B cell (primary cell): Measurements from ENCODE around the gene MIF. TPM values are rescaled to one million over a fixed set of nuclear protein-coding genes. Genes with fewer than 3 reads are reported as not detected.

Experiments
- ATAC-seq: fragments of 200-7000 bp; cut with Tn5 transposase; one replicate; pipeline ENCODE4 v1.10.0; 2021; ENCODE audit warnings: low read depth, mild to moderate bottlenecking, moderate number of reproducible peaks, moderate library complexity
- CTCF ChIA-PET: fragments of 350-600 bp; sonication (Branson Sonifier 250); formaldehyde crosslinking; loops from one replicate; lab custom pipeline; 2021; ENCODE audit warnings: antibody characterized with exemption, inconsistent platforms; lab: Charles Lee
- POLR2A ChIA-PET: fragments of 350-600 bp; sonication (Branson Sonifier 250); formaldehyde crosslinking; loops from one replicate; lab custom pipeline; 2021; ENCODE audit warnings: antibody characterized with exemption; lab: Charles Lee
- DNase-seq: peaks from one replicate; pipeline ENCODE4 v3.0.0; 2013
- H2AFZ ChIP-seq: 2 replicates; pipeline ENCODE4 v1.6.1; 2012; ENCODE audit warnings: mild to moderate bottlenecking, low read depth, low read length; ENCODE audit not compliant: insufficient read depth, poor library complexity, severe bottlenecking
- H3K27ac ChIP-seq, 2 donors: 1 replicate in 1 of 2; 2 replicates in 1 of 2; pipeline ENCODE4 v1.5.1; 2012 to 2013; ENCODE audit warnings: low read length in 2 of 2, mild to moderate bottlenecking in 2 of 2, moderate library complexity in 1 of 2
- H3K27me3 ChIP-seq, 4 experiments: fragments of 200-600 bp in 1 of 4; sonication (generic) in 1 of 4; replicated peaks in 1 of 4; 1 replicate in 2 of 4; 2 replicates in 2 of 4; pipeline versions ENCODE4 v1.6.1 to v1.7.0; 2013 to 2016; ENCODE audit warnings: low read length in 3 of 4, mild to moderate bottlenecking in 2 of 4, mixed read lengths in 1 of 4, moderate library complexity in 1 of 4; ENCODE audit not compliant: insufficient read depth in 4 of 4, control insufficient read depth in 3 of 4; ENCODE audit errors: control extremely low read depth in 1 of 4
- H3K36me3 ChIP-seq, 2 experiments: replicated peaks in 1 of 2; 1 replicate in 1 of 2; 2 replicates in 1 of 2; pipeline versions ENCODE4 v1.6.1 to v1.7.1; 2013; ENCODE audit warnings: low read length in 1 of 2; ENCODE audit not compliant: insufficient read depth in 2 of 2, control insufficient read depth in 1 of 2; ENCODE audit errors: control extremely low read depth in 1 of 2, extremely low read depth in 1 of 2
- H3K4me1 ChIP-seq, 2 donors: fragments of 200-600 bp in 1 of 2; sonication (generic) in 1 of 2; 1 replicate in 1 of 2; 2 replicates in 1 of 2; pipeline versions ENCODE4 v1.5.1 to v1.6.1; 2013 to 2017; ENCODE audit warnings: low read length in 2 of 2; ENCODE audit not compliant: control insufficient read depth in 2 of 2, insufficient read depth in 2 of 2
- H3K4me2 ChIP-seq: replicated peaks from 2 replicates; pipeline ENCODE3; 2012; ENCODE audit warnings: mild to moderate bottlenecking, low read depth, low read length; ENCODE audit not compliant: poor library complexity, severe bottlenecking
- H3K4me3 ChIP-seq, 5 experiments: fragments of 200-600 bp in 1 of 5; sonication (generic) in 1 of 5; 1 replicate in 3 of 5; 2 replicates in 2 of 5; pipeline versions ENCODE4 v1.5.1 to v1.7.0; 2011 to 2016; ENCODE audit warnings: low read length in 4 of 5, mild to moderate bottlenecking in 4 of 5, low read depth in 2 of 5, control low read depth in 1 of 5, moderate library complexity in 1 of 5; ENCODE audit not compliant: insufficient read depth in 1 of 5; ENCODE audit errors: control extremely low read depth in 1 of 5, extremely low read depth in 1 of 5
- H3K79me2 ChIP-seq: fragments of 200-600 bp; sonication (generic); one replicate; pipeline ENCODE4 v1.6.0; 2016; ENCODE audit warnings: low read length; ENCODE audit not compliant: control insufficient read depth, insufficient read depth
- H3K9ac ChIP-seq: fragments of 200-600 bp; sonication (generic); 2 replicates; pipeline ENCODE4 v1.6.1; 2017; ENCODE audit warnings: mild to moderate bottlenecking, low read length, moderate library complexity
- H3K9me3 ChIP-seq, 3 donors: one replicate each; pipeline versions ENCODE4 v1.6.1 to v1.7.1; 2013; ENCODE audit warnings: low read length in 2 of 3; ENCODE audit not compliant: control insufficient read depth in 2 of 3, insufficient read depth in 1 of 3; ENCODE audit errors: control extremely low read depth in 1 of 3
- H4K20me1 ChIP-seq: 2 replicates; pipeline ENCODE4 v1.6.0; 2012; ENCODE audit warnings: mild to moderate bottlenecking, low read length; ENCODE audit not compliant: insufficient read depth, control insufficient read depth, poor library complexity, severe bottlenecking
- H3K27ac Mint-ChIP-seq: one replicate; pipeline ENCODE4 v1.8.0; 2021; ENCODE audit warnings: mixed read lengths
- H3K27me3 Mint-ChIP-seq: one replicate; pipeline ENCODE4 v1.8.0; 2021; ENCODE audit warnings: mixed read lengths
- H3K4me1 Mint-ChIP-seq: one replicate; pipeline ENCODE4 v1.8.0; 2021; ENCODE audit warnings: mixed read lengths
- H3K4me3 Mint-ChIP-seq: one replicate; pipeline ENCODE4 v1.8.0; 2021; ENCODE audit warnings: mixed read lengths
- H3K9me3 Mint-ChIP-seq: one replicate; pipeline ENCODE4 v1.8.0; 2022; ENCODE audit warnings: mixed read lengths; ENCODE audit not compliant: insufficient read depth
- CTCF ChIP-seq: fragments of 200-600 bp; IDR thresholded peaks from one replicate; pipeline ENCODE4 v1.8.0; 2022; ENCODE audit warnings: antibody characterized with exemption, mild to moderate bottlenecking
- EZH2 ChIP-seq: IDR thresholded peaks from 2 replicates; pipeline ENCODE4 v1.6.1; 2012; ENCODE audit warnings: borderline replicate concordance, low read depth, mild to moderate bottlenecking, moderate library complexity, low read length; ENCODE audit not compliant: insufficient read depth, poor library complexity, severe bottlenecking
- WGBS: methylation state at CpG from one replicate; pipeline ENCODE4 v1.1.5; 2013; ENCODE audit warnings: missing lambda C conversion rate; ENCODE audit not compliant: insufficient coverage; 5-methylcytosine and 5-hydroxymethylcytosine counted together
- intact Hi-C: fragments of 100-400 bp; cut with micrococcal nuclease; formaldehyde crosslinking; loops from one replicate; pipeline ENCODE4 v1.10.0; 2022
- polyA plus RNA-seq: library from polyadenylated mRNA; depleted of rRNA; stranded (reverse); fragments of >200 nt; gene quantifications from 2 replicates; pipeline ENCODE4 v1.2.3, GENCODE V29; 2012
- total RNA-seq, 2 donors: library from RNA; stranded (reverse); fragments of 120-200 nt in 1 of 2; gene quantifications; 1 replicate in 1 of 2; 2 replicates in 1 of 2; pipeline versions ENCODE4 v1.2.3 to v1.2.4, GENCODE V29; 2013 to 2022

Gene MIF
- total and polyA plus RNA-seq, 2 donors (not counting 1 experiment from before 2014, with no cell fraction given), result 143 to 272 TPM

- Histone ChIP-seq H3K4me2 (no peak overlapping the region), H3K9ac (no peak overlapping the region), H3K79me2 (no peaks in the 10 kb centered on the region), H3K9me3 (no peaks in the 10 kb centered on the region), H3K4me1 (peaks cover 5 to 8% of the 10 kb centered on the region in 2 donors), H3K4me3 (no peak overlapping the region), H2AFZ (no peak overlapping the region), H3K27ac (no peak overlapping the region), H3K27me3 (no peaks in the 10 kb centered on the region), H4K20me1 (no peaks in the 10 kb centered on the region), H3K36me3 (peaks cover 0 to 3% of the 10 kb centered on the region in 2 experiments)
- no peaks in the 10 kb centered on the region for H3K9me3 Mint-ChIP-seq
- ATAC-seq (no peak), DNase-seq (no peak)
- no peak overlapping the region for H3K27ac Mint-ChIP-seq
- POLR2A ChIA-PET, result interaction anchor here (0.6 to 0.7 kb wide), 3 partner anchors 12 to 310 kb away, joined by 4 to 14 read pairs (median 5); no protein-coding TSS in a partner anchor
- H3K4me3 Mint-ChIP-seq, result no peak overlapping the region
- CTCF ChIA-PET, result interaction anchor here (1.2 kb wide), 2 partner anchors 50 to 261 kb away, joined by 3 to 4 read pairs; no protein-coding TSS in a partner anchor
- intact Hi-C loops, result no loop called here
- 93% methylated on average over 6 of the region's 11 CpGs for WGBS
- H3K27me3 Mint-ChIP-seq, result no peaks in the 10 kb centered on the region
- peaks cover 7% of the 10 kb centered on the region for H3K4me1 Mint-ChIP-seq
- TF ChIP-seq EZH2 (no peak), CTCF (no peak)
Observed at GRCh38 chr22:23888615-23889401, 5.4 kb upstream of the MIF start.

GRCh38 chr22:23889620-23890019 lies 4.6 kb upstream of the MIF start:
- DNase-seq (no peak), ATAC-seq (no peak)
- H3K9me3 Mint-ChIP-seq, result no peaks in the 10 kb centered on the region
- H3K27me3 Mint-ChIP-seq, result no peaks in the 10 kb centered on the region
- H3K27ac Mint-ChIP-seq, result no peak overlapping the region
- WGBS, result 80% methylated on average over 5 of the region's 5 CpGs
- peaks cover under 1% of the 10 kb centered on the region for H4K20me1 ChIP-seq
- H2AFZ ChIP-seq, result no peak overlapping the region
- no peak overlapping the region for H3K4me3 Mint-ChIP-seq
- no peak overlapping the region for H3K9ac ChIP-seq
- no peaks in the 10 kb centered on the region for H3K9me3 ChIP-seq
- TF ChIP-seq CTCF (no peak), EZH2 (no peak)
- no peak overlapping the region for H3K27ac ChIP-seq
- peaks cover 11% of the 10 kb centered on the region for H3K4me1 Mint-ChIP-seq
- intact Hi-C loops, result loop anchor here (5.0 kb wide), 1 partner anchor 32 kb away; the partner anchor contains the start of gene SLC2A11
- H3K4me1 ChIP-seq, result peaks cover 5 to 9% of the 10 kb centered on the region in 2 donors
- ChIA-PET POLR2A (no interaction called here), CTCF (interaction anchor here (1.0 to 1.2 kb wide), 2 partner anchors 20 to 262 kb away, joined by 3 to 4 read pairs; no protein-coding TSS in a partner anchor)
- no peak overlapping the region for H3K4me2 ChIP-seq
- no peaks in the 10 kb centered on the region for H3K79me2 ChIP-seq
- H3K4me3 ChIP-seq, result no peak overlapping the region
- H3K27me3 ChIP-seq, result no peaks in the 10 kb centered on the region
- peaks cover 0 to 3% of the 10 kb centered on the region in 2 experiments for H3K36me3 ChIP-seq
